Hematopoietic multipotent progenitor cell (in vitro differentiated cells): ENCODE results near the gene CNTNAP4. TPM values are rescaled to one million over a fixed set of nuclear protein-coding genes. Genes with fewer than 3 reads are reported as not detected.

Experiments used
- DNase-seq, 3 donors: peaks; one replicate each; pipeline ENCODE4 v3.0.0-alpha.2; 2011 to 2015; ENCODE audit warnings: low read depth in 2 of 3, low spot score in 2 of 3
- total RNA-seq: library from RNA; depleted of rRNA; stranded (reverse); fragments of >200 nt; gene quantifications from one replicate; pipeline ENCODE4 v1.2.3, GENCODE V29; 2012

Gene CNTNAP4
- total RNA-seq, 1 donor: not detected

DNA sequence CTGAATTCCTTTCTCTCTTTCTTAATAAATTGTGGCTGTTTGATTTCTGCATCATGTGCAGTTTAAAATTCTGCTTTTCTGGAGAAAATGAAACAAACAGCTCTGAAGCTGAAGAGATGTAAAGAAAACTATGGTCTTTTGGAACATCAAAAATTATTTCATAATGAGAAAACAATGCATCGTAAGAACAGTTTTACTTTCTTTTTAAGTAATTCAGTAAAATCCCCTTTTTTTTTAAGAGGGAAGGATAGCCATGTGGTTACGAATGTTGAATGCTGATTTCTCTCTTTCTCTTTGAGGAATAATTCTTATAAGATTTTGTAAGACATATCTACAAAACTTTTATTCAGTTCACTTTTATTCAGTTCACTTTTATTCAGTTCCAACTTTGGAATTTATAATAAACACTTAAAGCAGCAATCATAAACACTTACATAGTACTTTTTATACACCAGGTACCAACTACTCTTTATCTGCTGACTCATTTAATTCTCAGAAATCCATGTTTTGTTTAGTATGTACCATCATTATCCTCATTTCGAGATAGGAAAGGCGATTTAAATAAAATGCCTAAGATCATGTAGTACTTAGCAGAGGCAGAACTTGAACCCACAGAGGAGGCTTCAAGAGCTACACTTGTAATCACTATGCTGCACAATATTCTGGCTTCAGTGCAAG lies 26.6 kb downstream of the CNTNAP4 start:
- no peak for DNase-seq

DNA sequence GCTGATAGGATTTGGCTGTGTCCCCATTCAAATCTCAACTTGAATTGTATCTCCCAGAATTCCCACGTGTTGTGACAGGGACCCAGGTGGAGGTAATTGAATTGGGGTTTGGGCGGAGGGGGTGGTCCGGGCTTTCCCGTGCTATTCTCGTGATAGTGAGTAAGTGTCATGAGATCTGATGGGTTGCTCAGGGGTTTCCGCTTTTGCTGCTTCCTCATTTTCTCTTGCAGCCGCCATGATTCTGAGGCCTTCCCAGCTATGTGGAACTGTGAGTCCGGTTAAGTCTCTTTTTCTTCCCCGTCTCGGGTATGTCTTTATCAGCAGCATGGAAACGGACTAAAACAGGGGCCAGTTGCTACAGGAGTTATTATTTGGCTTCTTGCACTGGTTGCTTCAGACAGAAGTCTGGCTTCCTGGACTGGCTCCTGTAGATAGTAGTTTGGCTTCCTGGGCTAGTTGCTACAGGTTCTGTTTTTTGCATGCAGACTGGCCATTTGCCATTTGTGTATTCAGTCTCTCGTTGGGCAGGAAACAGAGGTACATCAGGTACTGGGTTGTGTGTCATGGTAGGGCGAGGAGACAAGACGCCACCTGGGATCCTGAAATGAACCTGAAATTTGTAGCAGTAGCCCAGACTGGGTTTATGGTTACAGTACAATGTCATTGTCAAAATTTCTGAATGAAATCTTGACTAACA lies 32.6 kb downstream of the CNTNAP4 start:
- DNase-seq: no peak

DNA sequence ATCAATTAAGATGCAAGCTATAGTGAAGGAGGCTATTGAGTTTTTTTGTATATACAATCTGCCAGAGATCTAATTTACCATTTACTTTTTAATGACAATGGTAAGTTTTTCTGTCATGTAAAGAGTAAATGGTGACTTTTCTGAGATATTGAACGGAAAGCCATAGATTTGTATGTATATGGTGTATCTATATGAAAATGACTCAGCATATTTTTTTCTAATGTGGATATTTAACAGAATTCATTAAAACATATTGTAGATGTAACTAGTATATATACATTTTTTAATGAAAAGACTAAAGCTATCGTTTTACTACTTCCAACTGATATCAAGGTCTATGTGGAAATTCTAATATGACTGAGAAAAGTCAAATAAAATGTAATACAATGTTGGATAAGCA lies 34.1 kb downstream of the CNTNAP4 start:
- no peak for DNase-seq

DNA sequence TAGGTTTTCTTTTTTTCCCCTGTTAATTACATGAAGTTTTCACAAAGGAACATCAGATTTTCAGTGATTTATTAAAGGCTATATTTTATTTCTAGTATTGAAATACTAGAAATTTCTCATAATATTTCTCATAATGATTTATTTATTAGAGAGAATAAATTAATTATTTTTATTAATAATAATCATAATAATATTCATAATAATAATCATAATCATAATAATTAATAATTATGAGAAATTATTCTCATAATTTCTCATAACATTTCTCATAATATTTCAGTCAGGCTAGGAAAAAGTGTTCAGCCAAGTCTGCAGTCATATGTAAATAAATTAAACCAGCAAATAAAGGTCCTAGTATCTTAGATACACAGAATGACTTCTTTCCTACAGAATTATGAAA lies 41.4 kb downstream of the CNTNAP4 start:
- no peak for DNase-seq

DNA sequence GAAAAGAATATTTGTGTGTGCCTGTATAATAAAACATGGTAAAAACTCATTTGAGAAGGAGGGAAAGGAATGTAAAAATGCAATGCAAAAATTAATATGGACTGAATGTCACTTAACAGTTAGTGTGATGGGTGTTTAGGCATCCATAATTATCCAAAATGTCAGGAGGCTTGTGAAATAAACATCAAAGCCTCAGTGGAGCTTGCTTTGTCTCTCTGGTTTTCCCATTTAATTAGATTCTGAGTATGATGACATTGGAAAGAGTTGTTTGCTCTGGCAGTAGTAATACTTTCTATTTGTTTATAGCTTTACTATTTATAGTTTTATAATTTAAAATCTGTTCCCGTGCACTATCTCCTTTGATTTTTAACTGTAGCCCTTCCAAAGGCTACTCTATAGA lies 51.9 kb downstream of the CNTNAP4 start:
- DNase-seq: no peak

DNA sequence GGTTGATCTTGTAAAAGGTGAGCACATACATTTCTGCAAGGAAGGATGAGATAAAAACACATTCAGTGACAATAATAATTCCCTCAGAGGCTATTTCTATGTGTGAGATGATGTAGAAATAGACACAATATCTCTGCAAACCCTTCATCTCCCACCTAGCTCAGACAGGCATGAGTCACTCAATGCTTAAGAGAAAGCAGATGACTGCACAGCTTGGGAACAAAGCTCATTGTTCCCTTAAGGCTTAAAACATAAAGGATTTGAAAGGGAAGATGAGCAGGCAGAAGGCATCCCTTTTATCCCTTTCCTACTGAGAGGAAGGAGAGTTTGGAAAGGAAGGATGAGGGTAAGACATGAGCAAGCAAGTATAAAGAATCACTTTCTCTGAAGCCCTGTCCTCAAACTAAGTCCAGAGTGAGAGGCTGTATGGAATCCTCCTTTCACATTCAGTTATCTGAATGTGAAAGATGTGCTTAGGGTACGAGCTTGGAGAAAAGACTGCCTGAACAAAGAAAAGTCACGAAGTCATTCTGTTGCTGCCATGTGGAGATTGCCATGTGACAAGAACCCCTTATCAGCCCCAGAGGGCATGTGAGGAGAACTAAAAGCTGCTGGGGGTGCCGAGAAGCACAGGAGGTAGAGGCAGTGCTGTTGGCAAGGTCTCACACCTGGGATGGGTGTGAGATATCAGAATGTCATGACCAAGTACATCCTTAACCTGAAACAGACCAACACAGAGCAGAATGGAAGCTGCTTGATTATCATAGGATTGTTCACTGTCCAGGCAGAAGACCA lies 58.2 kb downstream of the CNTNAP4 start:
- DNase-seq: no peak

DNA sequence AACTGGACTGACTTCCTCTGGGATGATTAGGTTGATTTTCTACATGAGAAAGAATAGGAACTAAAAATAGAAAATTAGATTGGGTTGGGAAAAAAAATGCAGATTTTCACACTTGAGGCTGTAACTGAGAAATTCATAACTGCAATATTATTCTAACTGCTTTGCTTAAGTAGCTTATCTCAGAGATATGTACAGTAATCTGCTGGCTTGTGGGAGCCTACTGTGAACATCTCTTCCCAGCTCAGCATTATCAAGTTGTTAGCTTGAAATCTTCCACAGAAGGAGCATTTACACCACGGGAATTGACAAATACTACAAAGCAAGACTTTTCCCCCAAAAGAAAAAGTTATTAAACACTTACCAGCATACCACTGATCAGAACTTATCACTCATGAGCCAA lies 58.9 kb downstream of the CNTNAP4 start:
- DNase-seq: no peak

DNA sequence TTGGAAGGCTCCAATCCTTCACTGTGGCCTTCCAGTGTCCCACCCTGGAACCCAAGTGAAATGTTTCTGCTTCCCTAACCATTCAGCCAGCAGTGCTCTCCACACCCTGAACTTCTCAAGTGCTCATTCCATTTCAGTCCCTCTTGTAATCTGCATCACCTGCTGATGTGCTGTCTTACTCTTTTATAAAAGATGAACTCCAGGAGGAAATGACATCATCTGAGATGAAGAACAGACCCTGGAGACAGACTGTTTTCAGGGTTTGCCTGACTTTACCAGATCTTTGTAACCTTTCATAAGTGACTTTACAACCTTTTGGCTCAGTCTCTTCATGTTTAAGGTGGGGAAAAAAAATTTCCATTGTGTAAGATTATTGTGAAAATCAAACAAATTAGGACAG lies 61.3 kb downstream of the CNTNAP4 start:
- no peak for DNase-seq

DNA sequence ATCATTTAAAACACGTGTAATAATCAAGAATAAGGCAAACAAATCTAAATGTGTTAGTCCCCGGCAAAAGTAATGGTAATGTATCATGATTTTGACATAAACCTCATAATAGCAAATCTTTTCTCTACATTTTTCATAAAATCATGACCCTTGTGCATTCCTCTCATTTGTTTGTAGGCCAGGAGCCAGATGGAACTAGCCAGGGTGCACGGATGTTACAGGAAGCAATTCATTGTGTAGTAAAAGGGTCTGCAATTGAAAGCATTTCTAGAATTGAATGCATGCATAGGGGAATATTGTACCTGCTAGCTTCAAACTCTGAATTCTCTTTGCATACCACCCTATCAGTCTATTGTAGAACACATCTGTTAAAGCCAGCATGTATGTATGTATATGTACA lies 66.6 kb downstream of the CNTNAP4 start:
- DNase-seq: no peak

DNA sequence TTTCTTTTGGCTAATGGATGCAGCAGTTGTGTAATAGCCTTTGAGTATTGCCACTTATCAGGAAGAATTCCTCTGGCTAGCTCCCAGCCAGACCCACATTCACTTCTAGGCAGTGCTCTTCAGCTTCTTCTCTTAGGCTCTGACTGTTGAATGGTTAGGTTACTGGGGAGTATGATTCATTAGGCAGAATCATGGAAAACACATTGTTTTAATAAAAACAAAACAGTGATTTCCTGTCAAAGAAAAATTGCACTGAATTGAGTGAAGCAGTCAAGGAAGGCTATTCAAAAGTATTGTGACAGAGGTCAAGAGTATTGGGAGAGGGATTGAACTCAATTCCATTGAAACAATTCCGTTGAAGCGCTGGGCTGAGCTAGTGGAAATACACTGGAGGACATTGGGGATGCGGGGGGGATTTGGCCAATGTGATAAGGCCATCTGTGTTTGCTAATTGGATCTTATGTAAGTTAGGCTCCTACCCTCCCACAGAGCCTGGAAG lies 68.0 kb downstream of the CNTNAP4 start:
- DNase-seq: no peak

DNA sequence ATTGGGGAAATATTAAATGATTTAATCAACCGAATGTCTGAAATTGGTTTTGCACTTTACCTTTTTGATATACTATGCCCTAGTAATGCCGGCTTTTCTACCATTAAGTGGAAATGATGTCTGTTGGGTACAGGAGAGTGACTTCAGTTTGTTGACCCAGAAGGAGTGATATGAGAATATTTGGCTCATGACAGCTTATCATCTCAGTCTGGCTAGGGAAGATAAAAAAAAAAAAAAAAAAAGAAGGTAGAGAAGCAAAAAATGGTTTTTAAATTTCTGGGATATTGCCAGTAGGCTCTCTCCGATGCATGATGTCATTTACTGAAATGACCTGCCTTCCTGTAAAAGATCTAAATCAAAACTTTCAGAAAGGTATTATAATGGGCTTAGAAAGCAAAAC lies 69.0 kb downstream of the CNTNAP4 start:
- no peak for DNase-seq

DNA sequence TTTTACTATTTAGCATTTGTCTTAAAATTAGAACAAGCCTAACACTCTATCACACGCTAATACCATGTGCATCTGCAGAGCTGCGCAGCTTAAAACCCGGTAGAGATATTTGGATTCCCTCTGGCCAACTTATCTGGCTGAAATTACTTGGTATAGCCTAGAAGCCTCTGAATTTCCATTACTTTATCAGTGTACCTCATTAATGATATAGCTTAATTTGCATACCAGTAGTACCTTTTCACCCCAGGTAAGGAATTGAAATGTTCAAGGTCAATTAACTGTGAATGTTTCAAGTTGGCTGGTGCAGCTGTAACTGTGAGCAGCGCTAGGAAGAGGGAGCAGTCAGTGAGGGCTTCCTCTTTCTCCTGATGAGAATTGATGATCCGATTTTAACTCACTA lies 74.2 kb downstream of the CNTNAP4 start:
- no peak for DNase-seq

DNA sequence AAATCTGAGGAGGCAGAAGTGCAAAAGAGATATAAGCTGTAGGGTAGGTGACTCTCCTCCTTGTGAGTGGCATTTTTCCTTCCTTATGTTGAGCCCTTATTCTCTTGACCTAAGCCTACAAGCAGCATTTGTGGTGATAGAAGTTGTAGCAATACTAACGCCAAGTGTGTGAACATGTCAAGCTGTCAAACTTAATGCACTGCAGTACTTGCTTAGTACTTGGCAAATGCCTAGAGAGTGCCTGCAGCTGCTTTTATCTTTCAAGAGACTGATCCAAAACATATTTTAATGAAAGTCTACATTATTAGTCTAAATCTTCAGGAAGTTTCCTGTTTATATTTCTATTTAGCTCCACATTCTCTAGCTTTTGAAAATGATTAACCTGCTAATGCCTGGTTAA lies 83.2 kb downstream of the CNTNAP4 start:
- DNase-seq: no peak

DNA sequence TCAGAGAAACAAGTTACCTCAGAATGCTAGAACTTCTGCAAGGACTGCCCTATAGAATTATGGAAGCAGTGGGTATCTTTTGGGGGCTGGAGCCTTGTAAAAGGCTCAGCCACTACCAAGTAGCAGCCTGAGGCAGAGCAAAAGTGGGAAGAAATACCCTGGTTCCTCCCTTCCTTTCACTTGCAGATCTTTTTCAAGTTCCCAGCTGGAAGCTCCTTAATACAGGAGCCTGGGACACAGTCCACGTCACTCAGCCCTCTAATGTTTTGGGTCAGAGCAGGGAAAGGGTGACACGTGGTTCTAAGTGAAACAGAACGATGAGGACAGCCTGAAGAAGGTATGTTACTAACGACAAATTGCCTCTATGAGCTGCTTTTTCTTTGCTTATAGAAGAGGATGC lies 93.1 kb downstream of the CNTNAP4 start:
- DNase-seq: no peak

DNA sequence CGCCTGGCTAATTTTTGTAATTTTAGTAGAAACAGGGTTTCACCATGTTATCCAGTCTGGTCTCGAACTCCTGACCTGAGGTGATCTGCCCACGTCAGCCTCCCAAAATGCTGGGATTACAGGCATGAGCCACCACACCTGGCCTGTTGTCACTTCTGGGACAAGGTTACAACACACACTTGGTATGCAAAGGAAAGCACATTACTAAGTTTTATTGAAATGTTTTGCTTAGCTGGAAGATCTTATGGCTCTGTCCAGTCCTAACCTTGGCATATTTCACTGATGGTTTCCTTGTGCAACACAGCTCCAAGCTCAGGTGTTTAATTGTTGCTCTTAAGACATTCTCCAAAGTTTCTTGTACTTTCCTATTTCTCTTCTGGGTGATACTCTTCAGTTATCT lies 94.2 kb downstream of the CNTNAP4 start:
- DNase-seq: no peak

DNA sequence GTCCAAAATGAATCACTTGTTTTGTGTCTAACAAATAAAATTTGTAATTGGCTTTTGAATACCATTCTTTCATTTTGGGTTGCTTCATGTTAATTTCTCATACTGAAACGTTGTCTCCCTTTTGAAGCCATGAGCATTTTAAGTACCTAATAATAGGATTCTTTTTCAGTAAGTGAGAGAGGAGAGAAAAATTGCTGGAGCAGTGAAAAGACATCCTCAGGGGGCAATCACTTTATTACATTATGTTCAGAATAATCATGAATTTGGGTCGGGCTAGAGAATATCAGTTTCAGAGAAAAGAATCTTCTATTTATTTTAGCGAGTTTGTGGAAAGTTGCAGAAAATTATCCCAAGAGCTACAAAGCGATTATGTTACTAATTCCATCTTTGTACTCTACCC lies 96.8 kb downstream of the CNTNAP4 start:
- no peak for DNase-seq

DNA sequence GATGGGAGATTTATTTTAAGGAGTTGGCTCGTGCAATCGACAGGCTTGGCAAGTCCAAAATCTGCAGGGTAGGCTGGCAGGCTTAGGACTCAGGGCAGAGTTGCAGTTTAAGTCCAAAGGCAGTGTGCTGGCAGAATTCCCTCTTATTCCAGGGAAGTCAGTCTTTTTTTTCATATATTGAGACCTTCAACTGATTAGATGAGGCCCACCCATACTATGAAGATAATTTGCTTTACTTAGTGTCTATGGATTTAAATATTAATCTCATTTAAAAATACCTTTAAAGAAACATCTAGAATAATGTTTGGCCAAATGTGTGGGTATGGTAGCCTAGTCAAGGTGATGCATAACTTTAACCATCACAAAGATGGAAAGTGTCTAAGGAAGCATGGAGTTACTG lies 99.8 kb downstream of the CNTNAP4 start:
- no peak for DNase-seq

DNA sequence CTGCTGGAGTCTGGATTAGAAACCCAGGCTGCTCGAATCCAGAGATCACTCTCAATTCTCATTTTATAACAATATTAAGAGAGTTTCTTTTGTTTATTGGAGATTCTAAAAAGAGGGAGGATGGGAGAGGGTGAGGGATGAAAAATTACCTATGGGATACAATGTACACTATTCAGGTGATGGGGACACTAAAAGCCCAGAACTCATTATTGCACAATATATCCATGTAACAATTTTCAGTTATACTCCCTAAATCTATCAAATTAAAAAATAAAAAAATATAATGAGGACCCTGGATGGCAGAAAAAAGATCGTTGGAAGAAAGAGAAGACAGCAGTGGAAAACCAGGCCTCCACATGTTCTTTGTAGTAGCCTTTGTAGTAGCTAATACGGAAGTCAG lies 100.8 kb downstream of the CNTNAP4 start:
- no peak for DNase-seq

DNA sequence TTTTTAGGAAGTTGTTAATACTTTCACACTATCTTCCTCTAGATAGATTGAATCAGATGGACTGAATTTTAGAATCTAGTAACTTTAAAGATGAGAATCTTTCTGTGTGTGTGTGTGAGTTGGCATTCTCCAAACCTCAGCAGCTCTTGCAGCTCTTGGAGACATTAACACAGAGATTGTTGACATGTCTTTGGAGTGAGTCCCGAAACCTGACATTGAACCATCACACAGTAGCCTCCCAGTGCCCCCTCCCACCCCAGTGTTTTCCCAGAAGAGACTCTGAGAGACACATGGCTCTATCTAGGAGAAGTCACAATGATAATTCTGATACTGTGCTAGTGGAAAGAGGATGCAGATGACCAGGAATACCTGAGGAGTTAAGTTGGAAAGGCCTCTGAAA lies 103.9 kb downstream of the CNTNAP4 start:
- DNase-seq: no peak

DNA sequence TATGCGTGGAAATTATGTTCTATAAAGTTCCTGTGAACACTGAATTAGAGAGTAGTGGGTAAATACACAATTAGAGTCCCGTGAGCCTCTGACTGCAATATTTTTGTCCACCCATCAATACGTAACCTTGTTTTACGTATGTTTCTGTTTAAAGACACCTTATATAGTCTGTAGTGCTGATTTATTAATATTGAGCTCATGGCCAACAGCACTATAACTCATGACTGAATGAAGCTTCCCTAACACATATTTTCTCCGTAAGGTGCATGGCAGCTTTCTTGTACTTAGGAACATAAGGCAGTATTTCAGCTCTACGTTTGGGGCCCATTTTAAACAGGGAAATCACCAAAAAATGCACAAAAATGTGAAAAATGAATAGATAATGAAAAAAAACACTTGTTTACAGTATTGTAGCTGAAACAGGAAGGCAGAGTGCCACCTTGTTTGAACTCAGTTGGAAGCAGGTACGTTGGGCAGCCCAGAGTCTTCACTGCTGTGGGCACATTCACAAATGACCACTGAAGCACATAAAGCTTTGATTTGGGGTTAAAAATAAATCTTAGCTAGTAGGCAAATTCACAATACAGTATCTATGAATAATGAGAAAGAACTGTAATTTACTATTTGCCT lies 108.5 kb downstream of the CNTNAP4 start:
- no peak for DNase-seq

DNA sequence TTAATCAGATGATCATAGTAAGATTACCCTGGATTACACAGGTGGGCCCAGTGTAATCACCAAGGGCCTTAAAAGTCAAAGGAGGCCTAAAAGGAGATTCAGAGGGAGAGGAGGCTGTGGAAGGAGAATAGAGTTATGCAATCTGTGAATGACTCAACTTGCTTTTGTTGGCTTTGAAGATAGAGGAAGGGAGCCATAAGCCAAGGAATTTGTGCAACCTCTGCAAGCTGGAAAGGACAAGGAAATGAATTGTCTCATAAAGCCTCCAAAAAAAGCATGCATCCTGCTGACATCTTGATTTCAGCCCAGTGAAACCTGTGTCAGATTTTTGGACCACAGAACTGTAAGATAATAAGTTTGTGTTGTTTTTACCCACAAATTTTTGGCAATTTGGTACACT lies 109.6 kb downstream of the CNTNAP4 start:
- no peak for DNase-seq
